ENCODE measurements around the gene IP6K2.

Gene IP6K2

GRCh38 chr3:48715174-48715800 is 1.7 kb downstream of the IP6K2 start:
- peak overlapping the region; percentile 76 to 95 (median 84) for H3K4me2 ChIP-seq
- peaks cover 39 to 53% (median 51%) of the 10 kb centered on the region in 11 experiments for H3K36me3 ChIP-seq
- H3K4me3 ChIP-seq, result peak overlapping the region; percentile 86 to 99 (median 96)
- peak overlapping the region in 3 of 11 experiments; percentile 96 to 99 (median 98); a peak in 4 of 22 replicates for H3K27ac ChIP-seq
- peaks cover 40 to 59% (median 54%) of the 10 kb centered on the region in 11 experiments; a peak in 21 of 22 replicates for H4K20me1 ChIP-seq
- TF ChIP-seq Cebpa-rat (IDR thresholded peaks at IDR 0.05), result no peak
- H3K27me3 ChIP-seq, result no peaks in the 10 kb centered on the region
- H3K9ac ChIP-seq, result peak overlapping the region; percentile 92 to 100 (median 98); a peak in 20 of 22 replicates
- H3K4me1 ChIP-seq, result peaks cover 45 to 57% (median 52%) of the 10 kb centered on the region in 10 experiments
- no peaks in the 10 kb centered on the region for H3K9me3 ChIP-seq (replicated peaks in 1 of 11)

DNA sequence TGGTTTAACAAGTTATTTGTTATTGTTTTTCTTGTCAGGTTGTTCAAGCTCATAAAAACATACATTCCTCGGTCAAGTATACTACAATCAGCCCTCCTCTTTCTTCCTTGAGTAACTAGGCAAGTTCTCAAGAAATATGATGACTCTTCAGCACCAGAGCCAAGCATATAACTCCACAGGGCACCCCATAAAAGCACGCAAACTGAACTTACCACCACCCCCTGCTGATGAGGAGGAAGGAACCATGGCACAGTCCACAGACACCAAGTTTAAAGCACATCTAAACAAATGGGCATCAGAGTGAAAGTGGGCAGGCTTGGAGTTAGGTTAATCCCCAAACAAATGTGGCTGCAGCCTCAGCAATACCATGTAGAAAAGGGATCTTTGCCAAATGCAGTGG is 5.3 kb downstream of the IP6K2 start:
- no peak overlapping the region for H3K9ac ChIP-seq
- peaks cover 75 to 94% (median 90%) of the 10 kb centered on the region in 11 experiments for H4K20me1 ChIP-seq
- peaks cover 69 to 89% (median 85%) of the 10 kb centered on the region in 11 experiments for H3K36me3 ChIP-seq
- H3K4me1 ChIP-seq, result peaks cover 65 to 73% (median 69%) of the 10 kb centered on the region in 10 experiments
- no peaks in the 10 kb centered on the region for H3K9me3 ChIP-seq (replicated peaks in 1 of 11)
- peak overlapping the region in 8 of 11 experiments; percentile 3 to 82 (median 42); a peak in 9 of 22 replicates for H3K4me2 ChIP-seq
- no peak overlapping the region for H3K4me3 ChIP-seq
- H3K27me3 ChIP-seq, result no peaks in the 10 kb centered on the region
- TF ChIP-seq Cebpa-rat (IDR thresholded peaks at IDR 0.05), result no peak
- no peak overlapping the region for H3K27ac ChIP-seq

DNA sequence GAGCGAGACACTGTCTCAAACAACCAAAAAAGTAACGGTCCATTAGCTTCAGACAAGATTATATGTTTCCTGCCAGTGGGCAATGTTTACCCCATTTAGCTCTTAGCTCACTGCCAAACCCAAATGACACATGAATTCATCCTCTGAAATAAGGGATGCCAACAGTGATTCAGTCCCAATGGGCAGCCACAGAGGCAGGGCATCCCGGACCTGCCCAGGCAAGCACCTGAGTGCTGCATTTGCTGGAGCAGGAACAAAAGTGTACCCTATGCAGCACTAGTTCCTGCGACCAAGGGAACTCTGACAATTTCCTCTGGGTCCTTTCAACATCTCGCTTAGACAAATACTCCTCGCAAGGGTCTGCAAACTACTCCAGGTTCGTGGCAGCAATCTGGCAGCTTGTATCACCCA is 8.0 kb downstream of the IP6K2 start:
- Histone ChIP-seq H3K9ac (peak overlapping the region in 4 of 11 experiments; percentile 17 to 44 (median 26); a peak in 6 of 22 replicates), H3K27ac (0 out of 22 replicates have a peak overlapping the region, but pooled peaks of 2 of the 11 experiments have one; percentile 9 to 20), H3K4me3 (no peak overlapping the region), H4K20me1 (peaks cover 92 to 100% (median 100%) of the 10 kb centered on the region in 11 experiments), H3K4me1 (peaks cover 45 to 57% (median 52%) of the 10 kb centered on the region in 10 experiments), H3K27me3 (no peaks in the 10 kb centered on the region), H3K4me2 (peak overlapping the region; percentile 18 to 82 (median 53); a peak in 21 of 22 replicates), H3K36me3 (peaks cover 86 to 100% (median 98%) of the 10 kb centered on the region in 11 experiments), H3K9me3 (replicated peaks in 1 of 11) (no peaks in the 10 kb centered on the region)
- no peak for TF ChIP-seq Cebpa-rat (IDR thresholded peaks at IDR 0.05)

- H4K20me1 ChIP-seq, result peaks cover 97 to 100% (median 100%) of the 10 kb centered on the region in 11 experiments
Observed at GRCh38 chr3:48708481-48708889, 8.5 kb downstream of the IP6K2 start.

GRCh38 chr3:48707157-48707556 is 9.9 kb downstream of the IP6K2 start:
- Histone ChIP-seq H3K27ac (no peak overlapping the region), H3K36me3 (peaks cover 85 to 100% (median 98%) of the 10 kb centered on the region in 11 experiments), H3K4me1 (peaks cover 30 to 39% (median 36%) of the 10 kb centered on the region in 10 experiments), H3K9ac (no peak overlapping the region), H4K20me1 (peaks cover 98 to 100% (median 100%) of the 10 kb centered on the region in 11 experiments), H3K4me3 (no peak overlapping the region), H3K4me2 (no peak overlapping the region), H3K27me3 (no peaks in the 10 kb centered on the region), H3K9me3 (replicated peaks in 1 of 11) (no peaks in the 10 kb centered on the region)
- TF ChIP-seq Cebpa-rat (IDR thresholded peaks at IDR 0.05), result no peak

More at GRCh38 chr3:48708481-48708889, 8.5 kb downstream of the IP6K2 start:
- Histone ChIP-seq H3K4me2 (peak overlapping the region in 10 of 11 experiments; percentile 18 to 82 (median 54); a peak in 14 of 22 replicates), H3K27me3 (no peaks in the 10 kb centered on the region), H3K9ac (peak overlapping the region in 4 of 11 experiments; percentile 17 to 44 (median 35); a peak in 4 of 22 replicates), H3K9me3 (replicated peaks in 1 of 11) (no peaks in the 10 kb centered on the region), H3K4me1 (peaks cover 42 to 52% (median 48%) of the 10 kb centered on the region in 10 experiments), H3K4me3 (no peak overlapping the region), H3K36me3 (peaks cover 86 to 100% (median 98%) of the 10 kb centered on the region in 11 experiments), H3K27ac (0 out of 22 replicates have a peak overlapping the region, but pooled peaks of 1 of the 11 experiments have one; percentile 20)
- no peak for TF ChIP-seq Cebpa-rat (IDR thresholded peaks at IDR 0.05)

GRCh38 chr3:48702320-48702920 is 14.6 kb downstream of the IP6K2 start:
- Histone ChIP-seq H4K20me1 (peaks cover 98 to 100% (median 100%) of the 10 kb centered on the region in 11 experiments), H3K4me2 (no peak overlapping the region), H3K36me3 (peaks cover 83 to 100% (median 99%) of the 10 kb centered on the region in 11 experiments), H3K9ac (no peak overlapping the region), H3K4me3 (no peak overlapping the region), H3K27ac (no peak overlapping the region), H3K9me3 (replicated peaks in 1 of 11) (no peaks in the 10 kb centered on the region), H3K27me3 (no peaks in the 10 kb centered on the region), H3K4me1 (peaks cover 0 to 3% (median 0%) of the 10 kb centered on the region in 10 experiments; a peak in 1 of 20 replicates)
- TF ChIP-seq Cebpa-rat (IDR thresholded peaks at IDR 0.05), result no peak

GRCh38 chr3:48700731-48701405 is 16.2 kb downstream of the IP6K2 start:
- Histone ChIP-seq H3K4me1 (peaks cover 0 to 3% (median 0%) of the 10 kb centered on the region in 10 experiments; a peak in 1 of 20 replicates), H3K27ac (no peak overlapping the region), H4K20me1 (peaks cover 98 to 100% (median 100%) of the 10 kb centered on the region in 11 experiments)

GRCh38 chr3:48698891-48699290 is 18.1 kb downstream of the IP6K2 start:
- Histone ChIP-seq H3K36me3 (peaks cover 80 to 100% (median 99%) of the 10 kb centered on the region in 11 experiments), H4K20me1 (peaks cover 99 to 100% (median 100%) of the 10 kb centered on the region in 11 experiments), H3K4me2 (no peak overlapping the region), H3K9me3 (replicated peaks in 1 of 11) (no peaks in the 10 kb centered on the region), H3K27me3 (no peaks in the 10 kb centered on the region), H3K9ac (no peak overlapping the region), H3K27ac (no peak overlapping the region), H3K4me1 (peaks cover 0 to 3% (median 0%) of the 10 kb centered on the region in 10 experiments; a peak in 1 of 20 replicates), H3K4me3 (no peak overlapping the region)
- no peak for TF ChIP-seq Cebpa-rat (IDR thresholded peaks at IDR 0.05)

More at GRCh38 chr3:48700731-48701405, 16.2 kb downstream of the IP6K2 start:
- Histone ChIP-seq H3K4me3 (no peak overlapping the region), H3K9ac (0 out of 22 replicates have a peak overlapping the region, but pooled peaks of 1 of the 11 experiments have one; percentile 26), H3K36me3 (peaks cover 80 to 100% (median 99%) of the 10 kb centered on the region in 11 experiments), H3K27me3 (no peaks in the 10 kb centered on the region), H3K4me2 (no peak overlapping the region), H3K9me3 (replicated peaks in 1 of 11) (no peaks in the 10 kb centered on the region)
- TF ChIP-seq Cebpa-rat (IDR thresholded peaks at IDR 0.05), result no peak

All from BLaER1 treated with 17β-estradiol and CSF1 and Interleukin-3, amounts not matched to agents 10 nM and 100 nM (cell line).